ENCODE data around the gene ARHGEF16. TPM values are rescaled to one million over a fixed set of nuclear protein-coding genes. Genes with fewer than 3 reads are reported as not detected.

Gene ARHGEF16
- polyA plus RNA-seq, 1 experiment, result 0.04 TPM

GRCh38 chr1:3469849-3470649 is 15.6 kb downstream of the ARHGEF16 start:
- Histone ChIP-seq H3K27me3 (ENCODE audit: control insufficient read depth, insufficient read depth, low read length) (no peaks in the 10 kb centered on the region; the same call in 1 of the 2 replicates), H3K4me3 (ENCODE audit: low read depth, low read length) (no peak overlapping the region), H3K36me3 (ENCODE audit: control insufficient read depth, insufficient read depth, low read length) (no peaks in the 10 kb centered on the region)
- POLR2A ChIA-PET, result no interaction called here
- no peak for DNase-seq (ENCODE audit: low read depth)
- TF ChIP-seq CTCF (IDR thresholded peaks at IDR 0.05; ENCODE audit: insufficient read depth, low read depth, low read length), result no peak
- CTCF ChIA-PET, result interaction anchor here (1.2 to 5.7 kb wide), 2 partner anchors 17 to 151 kb away, joined by 3 to 25 read pairs; no protein-coding TSS in a partner anchor

GRCh38 chr1:3470650-3471355 is 16.3 kb downstream of the ARHGEF16 start:
- ChIA-PET CTCF (interaction anchor here (0.7 to 4.0 kb wide), 8 partner anchors 7 to 178 kb away, joined by 3 to 72 read pairs (median 4); partner anchors contain the start of gene ARHGEF16), POLR2A (no interaction called here)
- H3K4me3 ChIP-seq (ENCODE audit: low read depth, low read length), result no peak overlapping the region
- no peak for TF ChIP-seq CTCF (IDR thresholded peaks at IDR 0.05; ENCODE audit: insufficient read depth, low read depth, low read length)
- H3K36me3 ChIP-seq (ENCODE audit: control insufficient read depth, insufficient read depth, low read length), result no peaks in the 10 kb centered on the region
- no peaks in the 10 kb centered on the region; the same call in 1 of the 2 replicates for H3K27me3 ChIP-seq (ENCODE audit: control insufficient read depth, insufficient read depth, low read length)
- no peak for DNase-seq (ENCODE audit: low read depth)

- ChIA-PET CTCF (interaction anchor here (0.6 to 4.0 kb wide), 12 partner anchors 8 to 1962 kb away, joined by 3 to 72 read pairs (median 4); partner anchors contain the start of gene ARHGEF16), POLR2A (no interaction called here)
- no peaks in the 10 kb centered on the region for H3K27me3 ChIP-seq (ENCODE audit: control insufficient read depth, insufficient read depth, low read length)
- no peak for DNase-seq (ENCODE audit: low read depth)
- no peak overlapping the region for H3K4me3 ChIP-seq (ENCODE audit: low read depth, low read length)
- peak; percentile 68 for TF ChIP-seq CTCF (IDR thresholded peaks at IDR 0.05; ENCODE audit: insufficient read depth, low read depth, low read length)
- H3K36me3 ChIP-seq (ENCODE audit: control insufficient read depth, insufficient read depth, low read length), result no peaks in the 10 kb centered on the region
Observed at GRCh38 chr1:3471356-3472087, 17.1 kb downstream of the ARHGEF16 start.

GRCh38 chr1:3472088-3472850 is 17.8 kb downstream of the ARHGEF16 start:
- ChIA-PET POLR2A (no interaction called here), CTCF (interaction anchor here (0.6 to 4.0 kb wide), 12 partner anchors 9 to 1961 kb away, joined by 3 to 72 read pairs (median 4); partner anchors contain the start of gene ARHGEF16)
- H3K27me3 ChIP-seq (ENCODE audit: control insufficient read depth, insufficient read depth, low read length), result no peaks in the 10 kb centered on the region
- TF ChIP-seq CTCF (IDR thresholded peaks at IDR 0.05; ENCODE audit: insufficient read depth, low read depth, low read length), result no peak
- H3K4me3 ChIP-seq (ENCODE audit: low read depth, low read length), result no peak overlapping the region
- H3K36me3 ChIP-seq (ENCODE audit: control insufficient read depth, insufficient read depth, low read length), result no peaks in the 10 kb centered on the region
- no peak for DNase-seq (ENCODE audit: low read depth)

Measured in BJ (cell line).